Ureter (tissue), 1 donor: ENCODE measurements around the gene ARMH3. TPM values are rescaled to one million over a fixed set of nuclear protein-coding genes. Genes with fewer than 3 reads are reported as not detected.
"Not testable (repeated sequence)": the region's sequence is repeated elsewhere in the genome, so short reads cannot be mapped to it uniquely, and the experiment has no call there.

Source experiments
- DNase-seq: peaks from one replicate; pipeline ENCODE4 v3.0.0-alpha.2; 2020; ENCODE audit warnings: low spot score
- total RNA-seq: library from RNA; stranded (reverse); gene quantifications from one replicate; pipeline ENCODE4 v1.2.4, GENCODE V29; 2023
- donor health status: DM: yes; HTN: yes; CAD: no.

ARMH3 gene
- total RNA-seq, 1 donor from 2014 or later = 26.5 TPM

GRCh38 chr10:101980677-101981076 is 75.3 kb downstream of the ARMH3 start:
- not testable (repeated sequence) for DNase-seq

- no peak for DNase-seq
Observed at GRCh38 chr10:101974091-101974971, 81.6 kb downstream of the ARMH3 start.

GRCh38 chr10:101972761-101973160 is 83.2 kb downstream of the ARMH3 start:
- no peak for DNase-seq

- no peak for DNase-seq
Observed at GRCh38 chr10:101969412-101969922, 86.5 kb downstream of the ARMH3 start.

GRCh38 chr10:101968940-101969321 is 87.0 kb downstream of the ARMH3 start:
- DNase-seq = no peak

- DNase-seq = no peak
Observed at GRCh38 chr10:101968286-101968939, 87.6 kb downstream of the ARMH3 start.

- no peak for DNase-seq
Observed at GRCh38 chr10:101967713-101968112, 88.3 kb downstream of the ARMH3 start.

- DNase-seq = no peak
Observed at GRCh38 chr10:101967119-101967518, 88.9 kb downstream of the ARMH3 start.

GRCh38 chr10:101965075-101965765 is 90.8 kb downstream of the ARMH3 start:
- no peak for DNase-seq

- no peak for DNase-seq
Observed at GRCh38 chr10:101961591-101962498, 94.1 kb downstream of the ARMH3 start.

GRCh38 chr10:101960879-101961395 is 95.0 kb downstream of the ARMH3 start:
- DNase-seq = no peak

- DNase-seq = no peak
Observed at GRCh38 chr10:101959346-101959916, 96.5 kb downstream of the ARMH3 start.

- no peak for DNase-seq
Observed at GRCh38 chr10:101958691-101959090, 97.3 kb downstream of the ARMH3 start.

GRCh38 chr10:101956898-101957297 is 99.1 kb downstream of the ARMH3 start:
- DNase-seq = no peak

- DNase-seq = no peak
Observed at GRCh38 chr10:101956117-101956516, 99.9 kb downstream of the ARMH3 start.

- no peak for DNase-seq
Observed at GRCh38 chr10:101952191-101952590, 103.8 kb downstream of the ARMH3 start.

- DNase-seq = no peak
Observed at GRCh38 chr10:101950213-101950612, 105.8 kb downstream of the ARMH3 start.

GRCh38 chr10:101941871-101942270 is 114.1 kb downstream of the ARMH3 start:
- DNase-seq = no peak

GRCh38 chr10:101940916-101941315 is 115.1 kb downstream of the ARMH3 start:
- no peak for DNase-seq

GRCh38 chr10:101939729-101940128 is 116.2 kb downstream of the ARMH3 start:
- no peak for DNase-seq
